Thyroid gland (tissue), 4 donors: ENCODE data around the gene GOLGA5. TPM values are rescaled to one million over a fixed set of nuclear protein-coding genes. Genes with fewer than 3 reads are reported as not detected.
"Not testable (repeated sequence)": the region's sequence is repeated elsewhere in the genome, so short reads cannot be mapped to it uniquely, and the experiment has no call there.

ENCODE experiments used
- DNase-seq, 2 donors: peaks; one replicate each; pipeline ENCODE4 v3.0.0-alpha.2; 2019
- H3K27ac ChIP-seq, 3 donors: fragments of 200-600 bp; sonication (generic); 1 replicate in 2 of 3; 2 replicates in 1 of 3; pipeline ENCODE4 v1.5.1; 2016 to 2019; ENCODE audit warnings: mild to moderate bottlenecking in 1 of 3, moderate library complexity in 1 of 3
- H3K27me3 ChIP-seq: fragments of 200-600 bp; sonication (generic); one replicate; pipeline ENCODE4 v1.5.1; 2019
- H3K36me3 ChIP-seq, 2 donors: fragments of 200-600 bp; sonication (generic); one replicate each; pipeline ENCODE4 v1.5.1; 2016 to 2019
- H3K4me1 ChIP-seq, 2 donors: fragments of 200-600 bp; sonication (generic); one replicate each; pipeline ENCODE4 v1.5.1; 2017 to 2019
- H3K4me3 ChIP-seq, 3 donors: fragments of 200-600 bp; sonication (generic); replicated peaks in 1 of 3; 1 replicate in 2 of 3; 2 replicates in 1 of 3; pipeline ENCODE4 v1.5.1; 2016; ENCODE audit warnings: mild to moderate bottlenecking in 1 of 3
- H3K9me3 ChIP-seq: fragments of 200-600 bp; sonication (generic); one replicate; pipeline ENCODE4 v1.5.1; 2017
- CTCF ChIP-seq, 6 experiments: fragments of 200-600 bp in 3 of 6; fragments of 450-650 bp in 3 of 6; sonication (generic) in 3 of 6; IDR thresholded peaks; one replicate each; pipeline ENCODE4 v1.5.1; 2016 to 2019; ENCODE audit warnings: antibody characterized with exemption in 6 of 6, mild to moderate bottlenecking in 2 of 6, inconsistent platforms in 1 of 6, moderate library complexity in 1 of 6
- POLR2A ChIP-seq, 2 donors: fragments of 450-650 bp; IDR thresholded peaks; one replicate each; pipeline ENCODE4 v1.6.1; 2017; ENCODE audit warnings: antibody characterized with exemption in 2 of 2, mild to moderate bottlenecking in 2 of 2, moderate library complexity in 1 of 2
- WGBS, 2 donors: methylation state at CpG; one replicate each; pipeline ENCODE4 v1.1.5; 2017; 5-methylcytosine and 5-hydroxymethylcytosine counted together
- intact Hi-C: fragments of 100-400 bp; cut with DNase I; formaldehyde crosslinking; loops from one replicate; pipeline ENCODE4 v1.15.1; 2023
- total RNA-seq, 4 donors: library from RNA; depleted of rRNA; stranded (reverse); fragments of >200 nt; gene quantifications; one replicate each; pipeline ENCODE4 v1.2.3, GENCODE V29; 2016

The GOLGA5 gene
- 10 to 100 TPM; 54.5 to 58.2 (median 57.6) TPM for total RNA-seq

- no peaks in the 10 kb centered on the region for H3K9me3 ChIP-seq
- intact Hi-C loops = no loop called here
- peak in 3 of 6 experiments; percentile 13 to 47 (median 22) for TF ChIP-seq CTCF (IDR thresholded peaks at IDR 0.05)
- TF ChIP-seq POLR2A (IDR thresholded peaks at IDR 0.05) = peak in 1 of 2 donors; percentile 78
- no peaks in the 10 kb centered on the region for H3K27me3 ChIP-seq
- peak; percentile 98 to 99 for DNase-seq
- 4 to 7% methylated on average over 18 to 20 of the region's 71 CpGs for WGBS, 2 donors
- peaks cover 0 to 9% of the 10 kb centered on the region in 2 donors for H3K36me3 ChIP-seq
- peak within 1 kb of the TSS; percentile 80 to 99 (median 95) for H3K4me3 ChIP-seq
- H3K4me1 ChIP-seq = peaks cover 13 to 15% of the 10 kb centered on the region in 2 donors
- H3K27ac ChIP-seq = peak within 1 kb of the TSS; percentile 72 to 76 (median 76)
Measured at GRCh38 chr14:92793709-92794546, at the start of gene GOLGA5. Gene GOLGA5 (plus strand): TSS chr14:92794305. CDS start chr14:92797438, 3,133 bp downstream.

- H3K27me3 ChIP-seq = no peaks in the 10 kb centered on the region
- peaks cover 12 to 30% of the 10 kb centered on the region in 2 donors for H3K4me1 ChIP-seq
- DNase-seq = no peak
- no peaks in the 10 kb centered on the region for H3K9me3 ChIP-seq
- H3K36me3 ChIP-seq = no peaks in the 10 kb centered on the region
- peak overlapping the region; percentile 0 to 99 (median 77) for H3K4me3 ChIP-seq
- intact Hi-C loops = no loop called here
- TF ChIP-seq POLR2A (IDR thresholded peaks at IDR 0.05) (no peak), CTCF (IDR thresholded peaks at IDR 0.05) (no peak)
- 2 to 5% methylated on average over 16 of the region's 16 CpGs for WGBS, 2 donors
- peak overlapping the region; percentile 76 to 87 (median 82) for H3K27ac ChIP-seq
Measured at GRCh38 chr14:92747701-92748258, 46.3 kb upstream of the GOLGA5 start.

GRCh38 chr14:92748259-92749016 is 45.7 kb upstream of the GOLGA5 start, which contains the start of gene LGMN:
Gene LGMN (minus strand): TSS chr14:92748627. CDS start chr14:92732786, 15,841 bp downstream.
- Histone ChIP-seq H3K9me3 (no peaks in the 10 kb centered on the region), H3K4me1 (peaks cover 12 to 30% of the 10 kb centered on the region in 2 donors), H3K27me3 (no peaks in the 10 kb centered on the region), H3K36me3 (no peaks in the 10 kb centered on the region), H3K27ac (peak within 1 kb of the TSS; percentile 76 to 87 (median 82)), H3K4me3 (peak within 1 kb of the TSS; percentile 0 to 99 (median 77))
- WGBS, 2 donors = 2% methylated on average over 24 to 45 of the region's 50 CpGs
- TF ChIP-seq CTCF (IDR thresholded peaks at IDR 0.05) = no peak
- TF ChIP-seq POLR2A (IDR thresholded peaks at IDR 0.05) = peak; percentile 79 to 100
- peak; percentile 98 for DNase-seq
- intact Hi-C loops = no loop called here

- H3K27me3 ChIP-seq, H3K36me3 ChIP-seq, H3K4me3 ChIP-seq, DNase-seq, intact Hi-C loops, H3K9me3 ChIP-seq: not testable (repeated sequence)
- Histone ChIP-seq H3K27ac (peak overlapping the region; percentile 44 to 86 (median 70)), H3K4me1 (peaks cover 12 to 30% of the 10 kb centered on the region in 2 donors)
- WGBS, 2 donors = 80 to 91% methylated on average over 8 to 10 of the region's 10 CpGs
Measured at GRCh38 chr14:92750222-92750728, 43.8 kb upstream of the GOLGA5 start.

GRCh38 chr14:92750994-92751400 is 43.1 kb upstream of the GOLGA5 start:
- intact Hi-C loops = no loop called here
- Histone ChIP-seq H3K27me3 (no peaks in the 10 kb centered on the region), H3K4me3 (no peak overlapping the region), H3K36me3 (no peaks in the 10 kb centered on the region), H3K9me3 (no peaks in the 10 kb centered on the region), H3K27ac (peak overlapping the region; percentile 44 to 86 (median 70)), H3K4me1 (peaks cover 12 to 36% of the 10 kb centered on the region in 2 donors)
- 62 to 68% methylated on average over 5 of the region's 5 CpGs for WGBS, 2 donors
- TF ChIP-seq POLR2A (IDR thresholded peaks at IDR 0.05) = no peak
- DNase-seq = peak; percentile 86 to 87
